SK-N-MC (cell line): ENCODE data around the gene WDR87.

Source experiments
- EZH2 ChIP-seq: fragments of 200-600 bp; sonication (generic); IDR thresholded peaks from one replicate; pipeline ENCODE4 v1.6.1; 2017; ENCODE audit warnings: antibody characterized with exemption
- POLR2AphosphoS5 ChIP-seq: IDR thresholded peaks from 2 replicates; pipeline ENCODE4 v1.6.1; 2012; ENCODE audit warnings: mild to moderate bottlenecking, low read depth, low read length, borderline replicate concordance

DNA sequence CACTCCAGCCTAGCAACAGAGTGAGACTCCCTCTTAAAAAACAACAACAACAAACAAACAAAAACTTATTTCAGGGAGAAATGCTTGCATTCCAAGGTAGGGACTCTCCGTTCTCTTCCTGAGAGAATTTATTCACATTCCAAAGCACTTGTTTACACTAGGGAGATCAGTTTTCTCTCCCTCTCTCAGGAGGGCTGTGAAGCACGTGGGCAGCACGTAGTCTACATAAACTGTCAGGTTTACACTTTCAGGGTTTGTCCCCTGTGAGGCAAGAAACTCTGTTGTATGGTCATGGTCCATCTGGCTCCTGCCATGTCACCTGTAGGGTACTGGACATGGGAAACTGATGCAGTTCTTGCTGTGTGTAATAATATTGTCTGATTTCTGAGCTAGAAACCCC, 31.6 kb downstream of the WDR87 start:
- TF ChIP-seq EZH2 (no peak), POLR2AphosphoS5 (no peak)
